Duodenal mucosa (tissue), 2 donors: ENCODE measurements around the gene PDE2A.

ENCODE experiments used
- H3K27ac ChIP-seq: one replicate; pipeline ENCODE4 v1.7.0; 2013; ENCODE audit warnings: low read depth, low read length
- H3K27me3 ChIP-seq, 2 donors: one replicate each; pipeline ENCODE4 v1.7.0; 2013; ENCODE audit warnings: low read length in 2 of 2, control low read depth in 1 of 2; ENCODE audit not compliant: insufficient read depth in 2 of 2, control insufficient read depth in 1 of 2
- H3K36me3 ChIP-seq, 2 donors: one replicate each; pipeline ENCODE4 v1.7.0; 2013; ENCODE audit warnings: low read length in 2 of 2, control low read depth in 1 of 2; ENCODE audit not compliant: insufficient read depth in 2 of 2, control insufficient read depth in 1 of 2
- H3K4me1 ChIP-seq, 2 donors: one replicate each; pipeline ENCODE4 v1.7.0; 2013; ENCODE audit warnings: low read length in 2 of 2, control low read depth in 1 of 2; ENCODE audit not compliant: insufficient read depth in 2 of 2, control insufficient read depth in 1 of 2
- H3K4me3 ChIP-seq, 2 donors: one replicate each; pipeline ENCODE4 v1.7.0; 2013; ENCODE audit warnings: low read length in 2 of 2, low read depth in 1 of 2
- H3K9ac ChIP-seq, 2 donors: one replicate each; pipeline ENCODE4 v1.7.0; 2013; ENCODE audit warnings: low read length in 2 of 2, low read depth in 1 of 2
- H3K9me3 ChIP-seq, 2 donors: one replicate each; pipeline ENCODE4 v1.7.0; 2013; ENCODE audit warnings: low read length in 2 of 2, control low read depth in 1 of 2; ENCODE audit not compliant: control insufficient read depth in 1 of 2

Gene PDE2A

GRCh38 chr11:72621008-72621610 lies 53.1 kb downstream of the PDE2A start:
- Histone ChIP-seq H3K36me3 (no peaks in the 10 kb centered on the region), H3K4me1 (peaks cover 14 to 15% of the 10 kb centered on the region in 2 donors), H3K9me3 (no peaks in the 10 kb centered on the region)

GRCh38 chr11:72618803-72619202 lies 55.4 kb downstream of the PDE2A start:
- no peak overlapping the region for H3K4me3 ChIP-seq
- no peaks in the 10 kb centered on the region for H3K9me3 ChIP-seq
- H3K36me3 ChIP-seq, result no peaks in the 10 kb centered on the region
- H3K4me1 ChIP-seq, result peaks cover 11 to 14% of the 10 kb centered on the region in 2 donors
- no peak overlapping the region for H3K27ac ChIP-seq
- H3K27me3 ChIP-seq, result peaks cover 6 to 8% of the 10 kb centered on the region in 2 donors
- H3K9ac ChIP-seq, result no peak overlapping the region

More at GRCh38 chr11:72621008-72621610, 53.1 kb downstream of the PDE2A start:
- no peak overlapping the region for H3K9ac ChIP-seq
- H3K4me3 ChIP-seq, result no peak overlapping the region
- H3K27me3 ChIP-seq, result peaks cover 0 to 4% of the 10 kb centered on the region in 2 donors
- H3K27ac ChIP-seq, result no peak overlapping the region

- Histone ChIP-seq H3K9me3 (no peaks in the 10 kb centered on the region), H3K9ac (no peak overlapping the region), H3K4me1 (peaks cover 18 to 19% of the 10 kb centered on the region in 2 donors), H3K27ac (peak overlapping the region; percentile 17), H3K36me3 (no peaks in the 10 kb centered on the region), H3K4me3 (no peak overlapping the region), H3K27me3 (peaks cover 5 to 6% of the 10 kb centered on the region in 2 donors)
Measured at GRCh38 chr11:72617080-72617762, 57.0 kb downstream of the PDE2A start.

- Histone ChIP-seq H3K27me3 (peaks cover 5 to 6% of the 10 kb centered on the region in 2 donors), H3K4me1 (peaks cover 18 to 25% of the 10 kb centered on the region in 2 donors), H3K36me3 (no peaks in the 10 kb centered on the region), H3K9me3 (no peaks in the 10 kb centered on the region), H3K4me3 (no peak overlapping the region), H3K9ac (no peak overlapping the region), H3K27ac (no peak overlapping the region)
Measured at GRCh38 chr11:72616655-72617054, 57.6 kb downstream of the PDE2A start.

GRCh38 chr11:72615329-72615728 lies 58.9 kb downstream of the PDE2A start:
- H3K27me3 ChIP-seq, result peaks cover 6 to 11% of the 10 kb centered on the region in 2 donors

GRCh38 chr11:72614381-72614780 lies 59.8 kb downstream of the PDE2A start:
- H3K27ac ChIP-seq, result no peak overlapping the region
- no peaks in the 10 kb centered on the region for H3K36me3 ChIP-seq
- no peak overlapping the region for H3K4me3 ChIP-seq
- H3K9ac ChIP-seq, result no peak overlapping the region
- no peaks in the 10 kb centered on the region for H3K9me3 ChIP-seq
- peaks cover 6 to 15% of the 10 kb centered on the region in 2 donors for H3K27me3 ChIP-seq
- peaks cover 18 to 22% of the 10 kb centered on the region in 2 donors for H3K4me1 ChIP-seq

More at GRCh38 chr11:72615329-72615728, 58.9 kb downstream of the PDE2A start:
- H3K9ac ChIP-seq, result no peak overlapping the region
- no peaks in the 10 kb centered on the region for H3K9me3 ChIP-seq
- H3K27ac ChIP-seq, result no peak overlapping the region
- peaks cover 18 to 22% of the 10 kb centered on the region in 2 donors for H3K4me1 ChIP-seq
- H3K4me3 ChIP-seq, result no peak overlapping the region
- H3K36me3 ChIP-seq, result no peaks in the 10 kb centered on the region

- Histone ChIP-seq H3K9me3 (no peaks in the 10 kb centered on the region), H3K27me3 (peaks cover 6 to 15% of the 10 kb centered on the region in 2 donors), H3K36me3 (no peaks in the 10 kb centered on the region), H3K27ac (no peak overlapping the region), H3K9ac (no peak overlapping the region), H3K4me3 (no peak overlapping the region), H3K4me1 (peaks cover 18 to 22% of the 10 kb centered on the region in 2 donors)
Measured at GRCh38 chr11:72613977-72614376, 60.2 kb downstream of the PDE2A start.

- Histone ChIP-seq H3K27ac (no peak overlapping the region), H3K4me1 (peaks cover 18 to 22% of the 10 kb centered on the region in 2 donors)
Measured at GRCh38 chr11:72613450-72613849, 60.8 kb downstream of the PDE2A start.

GRCh38 chr11:72609476-72609875 lies 64.7 kb downstream of the PDE2A start:
- no peaks in the 10 kb centered on the region for H3K9me3 ChIP-seq
- H3K9ac ChIP-seq, result no peak overlapping the region
- H3K27ac ChIP-seq, result no peak overlapping the region
- H3K27me3 ChIP-seq, result peaks cover 0 to 21% of the 10 kb centered on the region in 2 donors
- H3K4me3 ChIP-seq, result no peak overlapping the region
- H3K36me3 ChIP-seq, result no peaks in the 10 kb centered on the region
- H3K4me1 ChIP-seq, result peaks cover 13 to 22% of the 10 kb centered on the region in 2 donors

More at GRCh38 chr11:72613450-72613849, 60.8 kb downstream of the PDE2A start:
- Histone ChIP-seq H3K27me3 (peaks cover 6 to 15% of the 10 kb centered on the region in 2 donors), H3K4me3 (no peak overlapping the region), H3K36me3 (no peaks in the 10 kb centered on the region), H3K9ac (no peak overlapping the region), H3K9me3 (no peaks in the 10 kb centered on the region)

- no peak overlapping the region for H3K9ac ChIP-seq
- no peak overlapping the region for H3K4me3 ChIP-seq
- peaks cover 0 to 21% of the 10 kb centered on the region in 2 donors for H3K27me3 ChIP-seq
- H3K36me3 ChIP-seq, result no peaks in the 10 kb centered on the region
- no peaks in the 10 kb centered on the region for H3K9me3 ChIP-seq
- H3K27ac ChIP-seq, result no peak overlapping the region
- peaks cover 9 to 17% of the 10 kb centered on the region in 2 donors for H3K4me1 ChIP-seq
Measured at GRCh38 chr11:72609045-72609444, 65.2 kb downstream of the PDE2A start.
